Measurements from ENCODE around the gene LY86. TPM values are rescaled to one million over a fixed set of nuclear protein-coding genes. Genes with fewer than 3 reads are reported as not detected.

The LY86 gene
- total and polyA plus RNA-seq, 10 of the 15 experiments (the other 5 are each of a cell fraction or from before 2014, with no cell fraction given), result 68.2 to 457 (median 128) TPM

- H3K27me3 ChIP-seq (replicated peaks in 1 of 2; ENCODE audit: control insufficient read depth in 2 of 2, insufficient read depth in 2 of 2, low read length in 1 of 2), result no peaks in the 10 kb centered on the region
- in situ Hi-C loops (cut with MboI), result no loop called here
- no peak for ATAC-seq
- FAIRE-seq, result no peak
- H3K4me2 ChIP-seq (ENCODE audit: control insufficient read depth, insufficient read depth), result peak overlapping the region; percentile 72
- H3K27ac ChIP-seq (ENCODE audit: control insufficient read depth, insufficient read depth), result peak overlapping the region; percentile 100
- no peaks in the 10 kb centered on the region for H4K20me1 ChIP-seq (ENCODE audit: control insufficient read depth, insufficient read depth)
- H2AFZ ChIP-seq (ENCODE audit: control insufficient read depth, low read depth, low read length), result peak overlapping the region; percentile 86
- H3K4me1 ChIP-seq (ENCODE audit: control insufficient read depth, insufficient read depth, low read length), result peaks cover 14% of the 10 kb centered on the region
- intact Hi-C loops (cut with micrococcal nuclease; ENCODE audit: unreplicated experiment), result loop anchor here (1.0 to 10.0 kb wide), 3 partner anchors 23 to 731 kb away; partner anchors contain the start of gene SSR1
- H3K4me3 ChIP-seq, result peak overlapping the region; percentile 55; the same call in 1 of the 2 replicates
- ChIA-PET POLR2A (interaction anchor here (1.2 to 1.5 kb wide), 2 partner anchors 52 to 54 kb away, joined by 3 to 4 read pairs; no protein-coding TSS in a partner anchor), RAD21 (ENCODE audit: unreplicated experiment) (interaction anchor here (0.9 to 6.1 kb wide), 8 partner anchors 9 to 527 kb away, joined by 3 to 47 read pairs (median 4); no protein-coding TSS in a partner anchor), CTCF (interaction anchor here (0.8 to 5.8 kb wide), 9 partner anchors 9 to 188 kb away, joined by 3 to 92 read pairs (median 3); no protein-coding TSS in a partner anchor), SMC1A (ENCODE audit: uncharacterized antibody, unreplicated experiment) (interaction anchor here (0.7 to 4.9 kb wide), 16 partner anchors 9 to 526 kb away, joined by 3 to 46 read pairs (median 4); no protein-coding TSS in a partner anchor)
- DNase-seq (ENCODE audit: low read depth, low spot score), result no peak
- BruUV-seq (replicated peaks), result no TSS peak
- H3K79me2 ChIP-seq (ENCODE audit: control insufficient read depth, insufficient read depth, low read length), result peaks cover 87% of the 10 kb centered on the region
- H3K9ac ChIP-seq (ENCODE audit: control insufficient read depth, insufficient read depth, low read length), result peak overlapping the region; percentile 42; the same call in 1 of the 2 replicates
- H3K36me3 ChIP-seq (ENCODE audit: control insufficient read depth in 2 of 2, insufficient read depth in 2 of 2, low read length in 1 of 2), result peaks cover 0 to 17% of the 10 kb centered on the region in 2 experiments; a peak in 2 of 4 replicates
- peaks cover 3% of the 10 kb centered on the region; the same call in 2 of the 3 replicates for H3K9me3 ChIP-seq (replicated peaks; ENCODE audit: control insufficient read depth, insufficient read depth, low read length)
- WGBS (ENCODE audit: insufficient coverage, insufficient replicate concordance, low lambda C conversion rate, missing lambda C conversion rate), result 15% methylated on average over 2 of the region's 2 CpGs
- TF ChIP-seq NKRF (conservative IDR thresholded peaks at IDR 0.05) (no peak; the same call in 1 of the 2 replicates), ZBTB4 (CRISPR knock-in tag; IDR thresholded peaks at IDR 0.05) (no peak), SIX5 (IDR thresholded peaks at IDR 0.05; ENCODE audit: low read depth, low read length, severe bottlenecking) (peak; percentile 50), ATF7 (IDR thresholded peaks at IDR 0.05; ENCODE audit: low read depth) (peak; percentile 20; the same call in 1 of the 2 replicates), GABPA (IDR thresholded peaks at IDR 0.05; ENCODE audit: low read depth) (no peak), ZNF24 (IDR thresholded peaks at IDR 0.05) (0 out of 2 replicates have a peak, but pooled peaks have one; percentile 38), STAT3 (IDR thresholded peaks at IDR 0.05; ENCODE audit: low read depth, low read length) (no peak), JUNB (IDR thresholded peaks at IDR 0.05) (no peak), POU2F2 (IDR thresholded peaks at IDR 0.05; ENCODE audit: borderline replicate concordance, low read depth, low read length) (peak; percentile 48; the same call in 1 of the 3 replicates), TAF1 (IDR thresholded peaks at IDR 0.05; ENCODE audit: borderline replicate concordance, low read depth, low read length) (peak; percentile 45; the same call in 1 of the 2 replicates), ZNF622 (IDR thresholded peaks at IDR 0.05) (no peak), HSF1 (IDR thresholded peaks at IDR 0.05; ENCODE audit: low read depth, low read length) (no peak), MTA3 (IDR thresholded peaks at IDR 0.05; ENCODE audit: borderline replicate concordance, low read length) (no peak), KLF5 (IDR thresholded peaks at IDR 0.05; ENCODE audit: partially characterized antibody) (no peak), SPI1 (IDR thresholded peaks at IDR 0.05; ENCODE audit: borderline replicate concordance, insufficient read depth, low read depth, low read length) (no peak), CREM (IDR thresholded peaks at IDR 0.05; ENCODE audit: low read depth) (peak; percentile 76)
Measured at GRCh38 chr6:6583836-6584235, 4.7 kb upstream of the LY86 start.

Measured in GM12878 (cell line).